Retinal pigment epithelial cell (primary cell): ENCODE measurements around the gene SOD2.
"Not testable (repeated sequence)": the region's sequence is repeated elsewhere in the genome, so short reads cannot be mapped to it uniquely, and the experiment has no call there.

Source experiments
- DNase-seq: peaks from one replicate; pipeline ENCODE4 v3.0.0-alpha.2; 2010; ENCODE audit warnings: low read depth
- H3K4me3 ChIP-seq: 2 replicates; pipeline ENCODE4 v1.5.1; 2011; ENCODE audit warnings: mild to moderate bottlenecking, low read length, control low read depth, moderate library complexity
- TF ChIP-seq, protein P1 (sequence below): conservative IDR thresholded peaks from 2 replicates; pipeline ENCODE4 v1.5.1; 2011; ENCODE audit warnings: low read depth, low read length, control low read depth, inconsistent platforms

SOD2 gene

DNA sequence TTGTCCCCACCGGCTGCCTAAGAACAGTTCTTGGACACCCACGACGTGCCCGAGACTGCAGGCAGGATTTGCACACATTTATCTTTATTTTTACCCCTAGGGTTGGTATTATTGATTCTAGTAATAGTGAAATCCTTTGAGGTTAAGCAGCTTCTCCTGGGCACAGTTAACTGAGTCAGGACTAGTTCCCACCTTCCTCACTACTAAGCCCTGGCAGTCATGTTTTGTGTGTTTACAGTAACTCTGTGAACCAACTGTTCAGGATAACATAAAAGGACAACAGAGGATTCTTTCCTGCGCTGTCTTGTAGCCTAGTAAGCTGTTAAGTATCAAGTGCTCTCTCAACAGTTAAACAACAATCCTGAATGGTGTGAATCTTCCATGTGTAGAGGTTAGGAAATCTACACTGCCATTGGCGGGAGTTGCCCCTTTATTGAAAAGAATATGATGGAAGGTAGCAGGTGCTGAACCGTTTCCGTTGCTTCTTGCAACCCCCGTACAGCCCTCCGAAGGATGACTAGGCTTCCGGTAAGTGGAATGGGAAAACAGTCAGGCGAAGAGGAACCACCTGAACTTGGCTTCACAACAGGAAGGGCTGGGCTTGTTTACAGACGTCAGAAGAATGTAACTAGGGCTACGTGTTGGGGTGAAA is 979 bp upstream of the SOD2 start:
- no peak for DNase-seq
- TF ChIP-seq, protein P1, sequence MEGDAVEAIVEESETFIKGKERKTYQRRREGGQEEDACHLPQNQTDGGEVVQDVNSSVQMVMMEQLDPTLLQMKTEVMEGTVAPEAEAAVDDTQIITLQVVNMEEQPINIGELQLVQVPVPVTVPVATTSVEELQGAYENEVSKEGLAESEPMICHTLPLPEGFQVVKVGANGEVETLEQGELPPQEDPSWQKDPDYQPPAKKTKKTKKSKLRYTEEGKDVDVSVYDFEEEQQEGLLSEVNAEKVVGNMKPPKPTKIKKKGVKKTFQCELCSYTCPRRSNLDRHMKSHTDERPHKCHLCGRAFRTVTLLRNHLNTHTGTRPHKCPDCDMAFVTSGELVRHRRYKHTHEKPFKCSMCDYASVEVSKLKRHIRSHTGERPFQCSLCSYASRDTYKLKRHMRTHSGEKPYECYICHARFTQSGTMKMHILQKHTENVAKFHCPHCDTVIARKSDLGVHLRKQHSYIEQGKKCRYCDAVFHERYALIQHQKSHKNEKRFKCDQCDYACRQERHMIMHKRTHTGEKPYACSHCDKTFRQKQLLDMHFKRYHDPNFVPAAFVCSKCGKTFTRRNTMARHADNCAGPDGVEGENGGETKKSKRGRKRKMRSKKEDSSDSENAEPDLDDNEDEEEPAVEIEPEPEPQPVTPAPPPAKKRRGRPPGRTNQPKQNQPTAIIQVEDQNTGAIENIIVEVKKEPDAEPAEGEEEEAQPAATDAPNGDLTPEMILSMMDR = no peak
- H3K4me3 ChIP-seq = peak overlapping the region; percentile 60

DNA sequence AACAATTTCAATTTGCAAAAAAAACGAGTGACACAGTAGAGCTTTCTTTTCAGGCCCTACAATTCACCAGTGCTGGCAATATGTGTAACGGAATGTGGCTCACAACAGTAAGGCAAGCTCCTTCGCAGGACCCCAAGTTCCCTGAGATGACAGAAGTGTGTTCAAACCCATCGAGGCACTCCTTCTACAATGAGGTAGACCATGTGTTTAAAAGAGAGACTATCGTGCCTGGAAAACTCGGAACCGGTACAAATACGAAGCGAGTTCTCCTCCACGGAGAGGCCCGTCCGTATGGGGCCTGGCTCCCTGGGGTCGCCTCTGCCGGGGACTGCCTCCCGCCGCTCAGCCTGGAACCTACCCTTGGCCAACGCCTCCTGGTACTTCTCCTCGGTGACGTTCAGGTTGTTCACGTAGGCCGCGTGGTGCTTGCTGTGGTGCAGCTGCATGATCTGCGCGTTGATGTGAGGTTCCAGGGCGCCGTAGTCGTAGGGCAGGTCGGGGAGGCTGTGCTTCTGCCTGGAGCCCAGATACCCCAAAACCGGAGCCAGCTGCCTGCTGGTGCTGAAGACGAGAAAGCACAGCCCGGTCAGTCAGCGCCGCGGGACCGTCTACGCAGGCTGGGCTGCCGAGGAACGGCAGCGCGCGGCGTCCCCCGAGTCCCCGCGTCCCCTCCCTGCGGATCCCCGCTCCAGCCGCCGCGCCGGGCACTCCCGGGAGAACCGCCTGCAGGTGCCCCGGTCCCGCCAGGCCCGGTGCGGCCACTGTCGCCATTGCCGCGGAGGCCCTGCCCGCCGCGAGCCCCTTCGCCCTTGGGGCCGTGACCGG is 526 bp downstream of the SOD2 start:
- DNase-seq = no peak
- TF ChIP-seq, protein P1 = no peak
- peak overlapping the region; percentile 60 for H3K4me3 ChIP-seq

DNA sequence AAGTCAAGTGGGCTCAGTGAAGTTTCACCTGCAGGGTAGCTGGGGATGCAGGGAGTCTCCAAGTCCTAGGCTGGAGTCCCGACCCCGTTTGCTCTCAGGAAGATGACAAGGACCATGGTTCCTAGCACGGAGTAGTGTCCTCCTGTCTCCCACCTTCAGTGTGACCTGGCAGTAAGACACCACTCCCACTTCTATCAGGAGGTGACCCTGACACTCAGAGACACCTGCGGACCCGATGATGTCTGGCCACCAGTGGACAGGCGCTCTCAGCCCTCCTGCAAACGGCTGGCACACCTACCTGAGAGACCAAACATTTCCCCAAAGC is 1.1 kb downstream of the SOD2 start:
- TF ChIP-seq, protein P1 = no peak
- peak overlapping the region; percentile 60 for H3K4me3 ChIP-seq
- no peak for DNase-seq

DNA sequence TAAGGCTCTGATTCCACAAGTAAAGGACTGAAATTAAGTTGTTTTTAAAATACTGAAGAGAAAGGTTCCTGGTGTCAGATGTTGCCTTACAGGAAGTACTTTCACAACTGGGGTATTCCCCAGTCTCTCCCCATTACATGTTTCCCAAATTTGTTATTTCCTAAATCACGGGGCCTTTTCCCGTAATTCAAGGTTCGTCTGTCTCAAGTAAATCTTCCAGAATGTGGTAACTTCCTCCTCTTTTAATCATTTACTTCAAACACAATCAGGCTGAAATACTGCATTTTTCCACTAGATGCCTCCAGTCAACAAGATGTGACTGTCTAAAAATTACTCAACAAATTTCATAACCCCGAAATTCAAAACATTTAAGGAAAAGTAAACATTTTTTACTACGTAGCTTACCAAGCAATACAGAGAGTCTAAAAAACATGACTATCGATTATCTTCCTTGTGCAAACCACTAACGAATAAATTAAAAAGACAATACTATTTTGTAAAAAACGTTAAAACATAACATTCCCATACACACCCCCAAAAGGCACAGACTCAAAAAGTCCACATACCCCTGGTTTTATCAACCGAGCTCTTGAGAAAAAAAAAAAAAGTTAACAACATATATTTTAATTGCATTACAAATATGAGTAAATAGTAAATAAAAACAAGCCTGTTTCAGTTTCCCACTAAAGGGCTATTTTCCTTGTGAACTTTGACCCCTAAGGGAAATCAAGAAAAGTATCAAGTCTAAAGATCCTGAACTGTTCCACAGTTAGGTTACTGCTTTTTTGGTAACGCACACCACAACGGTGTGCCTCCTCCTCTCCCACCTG is 1.7 kb downstream of the SOD2 start:
- peak; percentile 34 for DNase-seq
- TF ChIP-seq, protein P1 = peak; percentile 71
- peak overlapping the region; percentile 60 for H3K4me3 ChIP-seq

DNA sequence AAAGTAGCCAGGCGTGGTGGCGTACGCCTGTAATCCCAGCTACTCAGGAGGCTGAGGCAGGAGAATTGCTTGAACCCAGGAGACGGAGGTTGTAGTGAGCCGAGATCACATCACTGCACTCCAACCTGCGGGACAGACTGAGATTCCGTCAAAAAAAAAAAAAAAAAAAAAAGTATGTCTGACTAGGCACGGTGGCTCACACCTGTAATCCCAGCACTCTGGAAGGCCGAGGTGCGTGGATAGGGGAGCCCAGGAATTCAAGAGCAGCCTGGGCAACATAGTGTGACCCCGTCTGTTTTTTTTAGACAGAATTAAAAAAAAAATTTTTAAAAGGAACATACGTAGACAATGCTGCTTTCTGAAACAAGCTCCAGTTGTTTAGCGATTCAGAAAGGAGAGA is 2.9 kb downstream of the SOD2 start:
- not testable (repeated sequence) for DNase-seq, H3K4me3 ChIP-seq

DNA sequence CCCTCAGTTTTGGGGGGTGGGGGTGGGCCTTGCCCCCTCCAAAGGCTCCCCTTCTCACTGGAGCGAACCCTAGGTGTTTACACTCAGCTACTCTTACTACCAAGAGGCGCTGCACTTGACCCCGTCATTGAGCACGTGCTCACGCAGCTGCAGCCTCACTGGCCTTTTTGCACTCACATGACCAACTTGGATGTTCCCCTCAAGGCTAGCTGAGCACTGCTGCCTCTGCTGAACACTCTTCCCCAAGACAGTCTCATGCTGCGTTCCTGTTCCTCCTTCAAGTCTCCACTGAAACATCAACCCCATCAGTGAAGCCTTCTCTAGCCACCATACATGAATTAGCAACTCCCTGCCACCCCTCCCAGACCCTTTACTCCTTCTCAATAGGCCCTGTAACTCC is 4.0 kb downstream of the SOD2 start:
- TF ChIP-seq, protein P1 = no peak

DNA sequence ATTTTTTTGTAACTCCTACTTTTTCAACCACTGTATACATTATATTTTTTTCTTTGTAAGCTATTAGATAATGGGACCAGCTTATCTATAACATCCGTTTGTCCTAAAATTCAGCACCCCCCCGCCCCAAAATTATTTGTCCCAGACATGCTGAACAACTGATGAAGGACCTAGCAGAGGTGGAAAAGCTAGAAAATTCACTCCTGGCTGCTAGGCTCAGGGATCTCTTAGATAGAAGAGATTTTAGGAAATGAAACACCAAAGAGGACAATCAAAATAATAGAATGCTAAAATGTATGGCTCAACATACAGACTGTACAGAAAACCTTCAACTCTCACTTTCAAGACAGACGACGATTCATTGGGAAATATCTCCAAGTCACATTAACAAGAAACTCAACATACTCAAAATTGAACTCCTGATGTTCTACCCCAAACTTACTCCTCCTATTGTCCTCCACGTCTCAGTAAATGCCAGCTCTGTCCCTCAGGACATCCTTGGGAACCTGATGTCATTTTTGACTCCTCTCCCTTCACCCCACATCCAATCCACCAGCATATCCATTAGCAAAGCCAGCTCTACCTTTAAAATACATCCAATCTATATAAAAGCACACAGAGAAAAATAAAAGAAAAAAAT is 4.7 kb downstream of the SOD2 start:
- no peak overlapping the region for H3K4me3 ChIP-seq
- TF ChIP-seq, protein P1 = no peak
- no peak for DNase-seq

More for the DNA sequence above, 4.0 kb downstream of the SOD2 start:
- DNase-seq = no peak
- H3K4me3 ChIP-seq = no peak overlapping the region
